HG03521 (cell line): ENCODE measurements around the gene PROB1.
"Not testable (repeated sequence)": the region's sequence is repeated elsewhere in the genome, so short reads cannot be mapped to it uniquely, and the experiment has no call there.

Source experiments
- ATAC-seq: cut with Tn5 transposase; IDR thresholded peaks from one replicate; pipeline ENCODE4 v1.9.1; 2021; ENCODE audit warnings: mild to moderate bottlenecking, moderate library complexity; ENCODE audit not compliant: unreplicated experiment

PROB1 gene

GRCh38 chr5:139413963-139414362, 19.1 kb upstream of the PROB1 start:
- no peak for ATAC-seq

GRCh38 chr5:139413153-139413552, 18.2 kb upstream of the PROB1 start:
- ATAC-seq = no peak

GRCh38 chr5:139410993-139411828, 16.3 kb upstream of the PROB1 start:
- ATAC-seq = no peak

- ATAC-seq = no peak
Observed at GRCh38 chr5:139410121-139410992, 15.5 kb upstream of the PROB1 start.

- not testable (repeated sequence) for ATAC-seq
Observed at GRCh38 chr5:139409116-139409515, 14.2 kb upstream of the PROB1 start.

- no peak for ATAC-seq
Observed at GRCh38 chr5:139408191-139408590, 13.3 kb upstream of the PROB1 start.

GRCh38 chr5:139407517-139407916, 12.6 kb upstream of the PROB1 start:
- ATAC-seq = no peak

- no peak for ATAC-seq
Observed at GRCh38 chr5:139406963-139407362, 12.1 kb upstream of the PROB1 start.

- ATAC-seq = no peak
Observed at GRCh38 chr5:139404484-139404840, 9.6 kb upstream of the PROB1 start.

GRCh38 chr5:139403787-139404483, 9.0 kb upstream of the PROB1 start, which contains the start of gene SPATA24:
SPATA24 (minus strand) TSS chr5:139404089; CDS start chr5:139404060, 29 bp downstream.
- ATAC-seq = peak; percentile 85

- ATAC-seq = no peak
Observed at GRCh38 chr5:139403418-139403786, 8.5 kb upstream of the PROB1 start.

- ATAC-seq = no peak
Observed at GRCh38 chr5:139402561-139403158, 7.8 kb upstream of the PROB1 start.

GRCh38 chr5:139401546-139401945, 6.6 kb upstream of the PROB1 start:
- ATAC-seq = no peak

GRCh38 chr5:139399501-139400121, 4.7 kb upstream of the PROB1 start:
- ATAC-seq = no peak

GRCh38 chr5:139397921-139398320, 3.0 kb upstream of the PROB1 start:
- no peak for ATAC-seq

GRCh38 chr5:139396691-139397090, 1.8 kb upstream of the PROB1 start:
- ATAC-seq = no peak

- ATAC-seq = no peak
Observed at GRCh38 chr5:139395844-139396640, 1.1 kb upstream of the PROB1 start.

GRCh38 chr5:139394123-139394653, 716 bp downstream of the PROB1 start:
- no peak for ATAC-seq

- no peak for ATAC-seq
Observed at GRCh38 chr5:139393497-139394122, 1.3 kb downstream of the PROB1 start.
